Tibial nerve (tissue), 4 donors: Measurements from ENCODE around the gene DMD. TPM values are rescaled to one million over a fixed set of nuclear protein-coding genes. Genes with fewer than 3 reads are reported as not detected.

Experiments used
- DNase-seq, 2 donors: peaks; one replicate each; pipeline ENCODE4 v3.0.0-alpha.2; 2019; ENCODE audit warnings: low spot score in 2 of 2
- H3K27ac ChIP-seq, 4 donors: fragments of 200-600 bp; sonication (generic) in 3 of 4; one replicate each; pipeline ENCODE4 v1.5.1; 2017 to 2019; ENCODE audit warnings: mild to moderate bottlenecking in 1 of 4
- H3K27me3 ChIP-seq, 2 donors: fragments of 200-600 bp; sonication (generic) in 1 of 2; one replicate each; pipeline versions ENCODE4 v1.5.1 to v1.6.0; 2017 to 2019
- H3K36me3 ChIP-seq, 3 donors: fragments of 200-600 bp; sonication (generic); one replicate each; pipeline ENCODE4 v1.5.1; 2018 to 2019
- H3K4me1 ChIP-seq, 4 donors: fragments of 200-600 bp; sonication (generic) in 3 of 4; one replicate each; pipeline ENCODE4 v1.5.1; 2017 to 2019
- H3K4me3 ChIP-seq, 4 donors: fragments of 200-600 bp; sonication (generic) in 3 of 4; one replicate each; pipeline ENCODE4 v1.5.1; 2017 to 2019; ENCODE audit warnings: mild to moderate bottlenecking in 1 of 4, moderate library complexity in 1 of 4
- H3K9me3 ChIP-seq, 4 donors: fragments of 200-600 bp; sonication (generic) in 3 of 4; one replicate each; pipeline ENCODE4 v1.5.1; 2017 to 2019
- CTCF ChIP-seq, 5 experiments: fragments of 200-600 bp in 3 of 5; fragments of 450-650 bp in 2 of 5; sonication (generic) in 3 of 5; IDR thresholded peaks; one replicate each; pipeline ENCODE4 v1.5.1; 2016 to 2019; ENCODE audit warnings: antibody characterized with exemption in 5 of 5, mild to moderate bottlenecking in 3 of 5, moderate library complexity in 2 of 5
- EP300 ChIP-seq, 2 donors: sonication (generic); formaldehyde crosslinking; IDR thresholded peaks; one replicate each; pipeline ENCODE4 v1.6.1; 2017; ENCODE audit warnings: antibody characterized with exemption in 2 of 2, mild to moderate bottlenecking in 1 of 2
- POLR2A ChIP-seq, 2 donors: fragments of 450-650 bp; IDR thresholded peaks; one replicate each; pipeline ENCODE4 v1.6.1; 2017; ENCODE audit warnings: antibody characterized with exemption in 2 of 2, mild to moderate bottlenecking in 2 of 2, moderate library complexity in 2 of 2
- WGBS, 2 donors: methylation state at CpG; one replicate each; pipeline ENCODE4 v1.1.5; 2018; 5-methylcytosine and 5-hydroxymethylcytosine counted together
- total RNA-seq, 4 donors: library from RNA; depleted of rRNA; stranded (reverse); fragments of >200 nt; gene quantifications; one replicate each; pipeline ENCODE4 v1.1.0, GENCODE V29; 2016

The DMD gene
- total RNA-seq, 4 donors from 2014 or later, result 156 to 345 (median 245) TPM

DNA sequence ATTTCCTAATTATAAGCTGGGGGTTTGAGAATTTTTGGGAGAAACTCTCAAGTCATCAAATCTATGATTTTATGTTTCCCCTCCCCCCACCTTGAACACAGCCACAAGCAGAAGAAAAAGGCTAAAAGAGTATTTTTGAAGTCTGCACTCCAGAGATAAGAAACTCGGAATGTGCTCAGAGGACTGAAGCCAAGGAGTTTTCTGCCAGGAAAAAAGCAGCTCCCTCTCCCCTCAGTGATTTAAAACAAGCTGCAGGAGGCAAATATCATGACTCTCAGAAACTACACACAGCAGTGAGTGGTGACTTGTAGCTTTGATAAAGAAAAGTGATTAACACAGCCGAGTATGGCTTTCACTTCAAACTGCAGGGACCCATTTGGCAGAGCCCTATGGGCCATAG is 1339.3 kb downstream of the DMD start:
- DNase-seq, result no peak
- Histone ChIP-seq H3K4me1 (no peaks in the 10 kb centered on the region), H3K36me3 (no peaks in the 10 kb centered on the region), H3K27me3 (peaks cover 0 to 4% of the 10 kb centered on the region in 2 donors), H3K27ac (peak overlapping the region in 1 of 4 donors; percentile 38), H3K9me3 (no peaks in the 10 kb centered on the region), H3K4me3 (no peak overlapping the region)
- TF ChIP-seq EP300 (IDR thresholded peaks at IDR 0.05), result no peak
- no peak for TF ChIP-seq POLR2A (IDR thresholded peaks at IDR 0.05)
- TF ChIP-seq CTCF (IDR thresholded peaks at IDR 0.05), result no peak
- WGBS, 2 donors, result 0 to 35% methylated on average over 2 of the region's 2 CpGs

DNA sequence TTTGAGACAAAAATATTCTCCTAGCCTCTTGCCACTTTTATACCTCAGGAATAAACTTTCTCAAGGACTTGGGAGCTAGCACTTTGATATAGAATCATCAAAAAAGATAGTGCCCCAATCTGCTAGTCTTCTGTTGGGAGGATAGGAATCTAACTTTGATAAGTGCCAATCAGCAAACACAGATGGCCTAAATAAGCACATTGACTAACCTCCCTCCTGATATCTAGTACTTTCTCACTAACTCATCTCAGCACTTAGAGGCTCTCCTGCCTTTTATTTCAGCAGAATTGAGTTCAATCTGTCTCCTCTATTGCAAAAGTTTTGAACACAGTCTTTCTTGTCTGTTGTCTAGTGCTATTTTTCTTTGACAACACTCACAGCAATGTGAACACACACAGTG is 1341.1 kb downstream of the DMD start:
- H3K4me1 ChIP-seq, result no peaks in the 10 kb centered on the region
- TF ChIP-seq EP300 (IDR thresholded peaks at IDR 0.05) (no peak), CTCF (IDR thresholded peaks at IDR 0.05) (no peak), POLR2A (IDR thresholded peaks at IDR 0.05) (no peak)
- H3K36me3 ChIP-seq, result no peaks in the 10 kb centered on the region
- H3K4me3 ChIP-seq, result no peak overlapping the region
- DNase-seq, result no peak
- H3K27me3 ChIP-seq, result peaks cover 0 to 4% of the 10 kb centered on the region in 2 donors
- no peak overlapping the region for H3K27ac ChIP-seq
- H3K9me3 ChIP-seq, result no peaks in the 10 kb centered on the region

GRCh38 chrX:31860686-31861085 is 1350.7 kb downstream of the DMD start:
- Histone ChIP-seq H3K27me3 (no peaks in the 10 kb centered on the region), H3K27ac (no peak overlapping the region), H3K36me3 (no peaks in the 10 kb centered on the region), H3K9me3 (no peaks in the 10 kb centered on the region), H3K4me3 (no peak overlapping the region), H3K4me1 (no peaks in the 10 kb centered on the region)
- TF ChIP-seq EP300 (IDR thresholded peaks at IDR 0.05) (no peak), POLR2A (IDR thresholded peaks at IDR 0.05) (no peak), CTCF (IDR thresholded peaks at IDR 0.05) (no peak)
- no peak for DNase-seq

GRCh38 chrX:31858915-31859314 is 1352.4 kb downstream of the DMD start:
- H3K27me3 ChIP-seq, result no peaks in the 10 kb centered on the region
- WGBS, 2 donors, result 66 to 82% methylated on average over 2 of the region's 2 CpGs

DNA sequence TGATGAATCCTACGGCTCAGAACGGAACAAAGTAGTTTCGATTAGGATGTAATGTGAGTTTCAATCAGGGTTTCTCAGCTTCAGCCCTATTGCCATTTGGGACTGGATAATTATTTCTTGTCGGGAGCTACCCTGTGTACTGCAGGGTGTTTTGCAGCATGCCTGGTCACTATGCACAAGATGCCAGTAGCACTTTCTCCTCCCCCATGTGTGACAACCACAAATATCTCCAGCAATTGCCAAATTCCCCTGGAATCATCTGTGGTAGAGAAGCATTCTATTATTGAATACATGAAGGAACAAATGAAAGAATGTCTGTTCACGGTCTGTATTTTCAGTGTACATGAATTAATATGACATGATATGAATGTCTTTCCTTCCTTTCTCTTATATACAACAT is 1356.6 kb downstream of the DMD start:
- no peaks in the 10 kb centered on the region for H3K4me1 ChIP-seq
- TF ChIP-seq POLR2A (IDR thresholded peaks at IDR 0.05), result no peak
- WGBS, 2 donors, result 77 to 78% methylated on average over 5 of the region's 5 CpGs
- H3K9me3 ChIP-seq, result no peaks in the 10 kb centered on the region
- H3K36me3 ChIP-seq, result no peaks in the 10 kb centered on the region
- no peak overlapping the region for H3K27ac ChIP-seq
- no peaks in the 10 kb centered on the region for H3K27me3 ChIP-seq
- H3K4me3 ChIP-seq, result no peak overlapping the region
- DNase-seq, result no peak

More at GRCh38 chrX:31858915-31859314, 1352.4 kb downstream of the DMD start:
- TF ChIP-seq POLR2A (IDR thresholded peaks at IDR 0.05), result no peak
- no peak for DNase-seq
- Histone ChIP-seq H3K36me3 (no peaks in the 10 kb centered on the region), H3K9me3 (no peaks in the 10 kb centered on the region), H3K27ac (no peak overlapping the region), H3K4me3 (no peak overlapping the region), H3K4me1 (no peaks in the 10 kb centered on the region)

DNA sequence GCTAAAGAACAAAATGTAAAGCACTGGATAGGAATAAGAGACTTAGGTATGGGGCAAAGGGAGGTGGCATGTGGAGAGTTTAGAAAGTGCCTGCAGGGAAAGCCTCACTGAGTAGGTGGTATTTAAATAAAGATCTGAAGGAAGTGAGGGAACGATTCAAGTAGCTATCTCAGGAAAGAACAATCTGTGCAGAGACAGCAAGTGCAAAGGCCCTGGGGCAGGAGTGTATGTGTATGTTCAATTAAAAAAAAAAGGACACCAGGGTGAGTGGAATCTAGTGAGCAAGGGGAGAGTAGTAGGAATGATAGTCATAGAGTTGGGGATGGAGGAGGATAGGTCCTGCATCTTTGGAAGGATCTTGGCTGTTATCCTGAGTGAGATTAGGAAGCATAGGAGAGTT is 1359.6 kb downstream of the DMD start:
- no peak overlapping the region for H3K4me3 ChIP-seq
- H3K9me3 ChIP-seq, result no peaks in the 10 kb centered on the region
- 59 to 71% methylated on average over 1 of the region's 1 CpG for WGBS, 2 donors
- TF ChIP-seq CTCF (IDR thresholded peaks at IDR 0.05) (no peak), EP300 (IDR thresholded peaks at IDR 0.05) (no peak), POLR2A (IDR thresholded peaks at IDR 0.05) (no peak)
- H3K27ac ChIP-seq, result no peak overlapping the region
- no peaks in the 10 kb centered on the region for H3K27me3 ChIP-seq
- no peaks in the 10 kb centered on the region for H3K36me3 ChIP-seq
- H3K4me1 ChIP-seq, result no peaks in the 10 kb centered on the region
- no peak for DNase-seq
